ENCODE data around the gene SCARF2.

Gene SCARF2

DNA sequence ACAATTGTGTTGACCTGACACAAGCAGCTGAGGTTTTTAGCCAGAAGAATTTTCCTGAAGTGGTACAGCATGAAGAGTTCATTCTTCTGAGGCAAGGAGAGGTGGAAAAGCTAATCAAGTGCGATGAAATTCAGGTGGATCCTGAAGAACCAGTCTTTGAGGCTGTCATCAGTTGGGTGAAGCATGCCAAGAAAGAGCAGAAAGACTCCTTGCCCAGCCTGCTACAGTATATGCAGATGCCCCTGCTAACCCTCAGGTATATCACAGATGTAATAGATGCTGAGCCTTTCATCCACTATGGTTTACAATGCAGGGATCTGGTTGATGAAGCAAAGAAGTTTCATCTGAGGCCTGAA is 12.9 kb upstream of the SCARF2 start:
- Histone ChIP-seq H3K36me3 (replicated peaks) (no peaks in the 10 kb centered on the region), H3K27ac (no peak overlapping the region), H3K27me3 (replicated peaks) (no peaks in the 10 kb centered on the region), H3K4me3 (ENCODE audit: low read depth, low read length) (no peak overlapping the region)
- in situ Hi-C loops (cut with HindIII; ENCODE audit: low pct_ligation_motif_present, low sequenced_read_pairs): no loop called here
- TF ChIP-seq, protein P1, sequence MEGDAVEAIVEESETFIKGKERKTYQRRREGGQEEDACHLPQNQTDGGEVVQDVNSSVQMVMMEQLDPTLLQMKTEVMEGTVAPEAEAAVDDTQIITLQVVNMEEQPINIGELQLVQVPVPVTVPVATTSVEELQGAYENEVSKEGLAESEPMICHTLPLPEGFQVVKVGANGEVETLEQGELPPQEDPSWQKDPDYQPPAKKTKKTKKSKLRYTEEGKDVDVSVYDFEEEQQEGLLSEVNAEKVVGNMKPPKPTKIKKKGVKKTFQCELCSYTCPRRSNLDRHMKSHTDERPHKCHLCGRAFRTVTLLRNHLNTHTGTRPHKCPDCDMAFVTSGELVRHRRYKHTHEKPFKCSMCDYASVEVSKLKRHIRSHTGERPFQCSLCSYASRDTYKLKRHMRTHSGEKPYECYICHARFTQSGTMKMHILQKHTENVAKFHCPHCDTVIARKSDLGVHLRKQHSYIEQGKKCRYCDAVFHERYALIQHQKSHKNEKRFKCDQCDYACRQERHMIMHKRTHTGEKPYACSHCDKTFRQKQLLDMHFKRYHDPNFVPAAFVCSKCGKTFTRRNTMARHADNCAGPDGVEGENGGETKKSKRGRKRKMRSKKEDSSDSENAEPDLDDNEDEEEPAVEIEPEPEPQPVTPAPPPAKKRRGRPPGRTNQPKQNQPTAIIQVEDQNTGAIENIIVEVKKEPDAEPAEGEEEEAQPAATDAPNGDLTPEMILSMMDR (IDR thresholded peaks at IDR 0.05; ENCODE audit: low read depth, low read length, missing control alignments): no peak
- DNase-seq: no peak

DNA sequence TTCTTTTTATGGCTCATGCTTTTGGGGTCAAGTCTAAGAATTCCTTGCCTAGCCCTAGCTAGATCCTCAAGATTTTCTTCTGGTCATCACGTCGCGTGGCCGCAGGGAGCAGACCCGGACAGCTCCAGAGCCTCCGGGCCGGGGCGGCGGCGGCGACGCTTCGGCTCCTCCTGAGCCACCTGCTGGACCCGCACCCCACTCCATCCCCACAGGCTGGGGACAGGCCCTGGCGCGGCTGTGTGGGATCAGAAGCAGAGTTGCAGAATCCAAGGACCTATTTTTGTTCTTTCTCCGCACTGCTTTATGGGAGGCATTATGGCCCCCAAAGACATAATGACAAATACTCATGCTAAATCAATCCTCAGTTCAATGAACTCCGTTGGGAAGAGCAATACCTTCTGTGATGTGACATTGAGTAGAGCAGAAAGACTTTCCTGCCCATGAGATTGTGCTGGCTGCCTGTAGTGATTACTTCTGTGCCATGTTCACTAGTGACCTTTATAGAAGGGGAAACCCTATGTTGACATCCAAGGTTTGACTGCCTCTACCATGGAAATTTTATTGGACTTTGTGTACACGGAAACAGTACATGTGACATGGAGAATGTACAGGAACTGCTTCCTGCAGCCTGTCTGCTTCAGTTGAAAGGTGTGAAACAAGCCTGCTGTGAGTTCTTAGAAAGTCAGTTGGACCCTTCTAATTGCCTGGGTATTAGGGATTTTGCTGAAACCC is 12.4 kb upstream of the SCARF2 start:
- TF ChIP-seq, protein P1 (IDR thresholded peaks at IDR 0.05; ENCODE audit: low read depth, low read length, missing control alignments): no peak
- in situ Hi-C loops (cut with HindIII; ENCODE audit: low pct_ligation_motif_present, low sequenced_read_pairs): no loop called here
- Histone ChIP-seq H3K27ac (no peak overlapping the region), H3K36me3 (replicated peaks) (no peaks in the 10 kb centered on the region), H3K4me3 (ENCODE audit: low read depth, low read length) (no peak overlapping the region), H3K27me3 (replicated peaks) (no peaks in the 10 kb centered on the region)
- no peak for DNase-seq

- no peak for DNase-seq
- no peaks in the 10 kb centered on the region for H3K27me3 ChIP-seq (replicated peaks)
- H3K36me3 ChIP-seq (replicated peaks): no peaks in the 10 kb centered on the region
- no peak overlapping the region for H3K27ac ChIP-seq
- TF ChIP-seq, protein P1 (IDR thresholded peaks at IDR 0.05; ENCODE audit: low read depth, low read length, missing control alignments): no peak
- in situ Hi-C loops (cut with HindIII; ENCODE audit: low pct_ligation_motif_present, low sequenced_read_pairs): no loop called here
- no peak overlapping the region for H3K4me3 ChIP-seq (ENCODE audit: low read depth, low read length)
Observed at GRCh38 chr22:20448630-20449029, 11.0 kb upstream of the SCARF2 start.

GRCh38 chr22:20446383-20446970 is 8.9 kb upstream of the SCARF2 start:
- in situ Hi-C loops (cut with HindIII; ENCODE audit: low pct_ligation_motif_present, low sequenced_read_pairs): no loop called here
- no peak for DNase-seq
- Histone ChIP-seq H3K36me3 (replicated peaks) (peaks cover 8% of the 10 kb centered on the region), H3K27ac (no peak overlapping the region), H3K4me3 (ENCODE audit: low read depth, low read length) (no peak overlapping the region), H3K27me3 (replicated peaks) (no peaks in the 10 kb centered on the region)
- TF ChIP-seq, protein P1 (IDR thresholded peaks at IDR 0.05; ENCODE audit: low read depth, low read length, missing control alignments): no peak

DNA sequence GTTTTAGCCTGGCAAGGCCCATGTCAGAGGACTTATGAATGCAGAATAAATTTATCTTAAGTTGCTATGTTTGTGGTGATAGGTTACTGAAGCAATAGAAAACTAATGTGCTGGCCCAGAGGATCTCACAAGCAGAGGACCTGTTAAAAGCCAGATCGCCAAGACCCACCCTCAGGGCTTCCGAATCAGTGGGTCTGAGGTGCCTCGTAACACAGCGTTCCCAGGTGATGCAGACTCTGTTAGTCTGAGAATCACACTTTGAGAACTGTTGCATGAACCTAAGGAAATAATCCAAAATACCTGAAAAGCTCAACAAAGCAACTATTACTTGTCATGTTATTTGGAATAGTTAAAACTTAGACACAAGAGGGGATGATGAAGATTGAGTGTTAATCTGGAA is 6.7 kb upstream of the SCARF2 start:
- Histone ChIP-seq H3K27ac (no peak overlapping the region), H3K4me3 (ENCODE audit: low read depth, low read length) (no peak overlapping the region), H3K27me3 (replicated peaks) (no peaks in the 10 kb centered on the region), H3K36me3 (replicated peaks) (peaks cover 8% of the 10 kb centered on the region)
- no peak for DNase-seq
- TF ChIP-seq, protein P1 (IDR thresholded peaks at IDR 0.05; ENCODE audit: low read depth, low read length, missing control alignments): no peak
- in situ Hi-C loops (cut with HindIII; ENCODE audit: low pct_ligation_motif_present, low sequenced_read_pairs): no loop called here
